Measurements from ENCODE around the gene PAWR.

DNA sequence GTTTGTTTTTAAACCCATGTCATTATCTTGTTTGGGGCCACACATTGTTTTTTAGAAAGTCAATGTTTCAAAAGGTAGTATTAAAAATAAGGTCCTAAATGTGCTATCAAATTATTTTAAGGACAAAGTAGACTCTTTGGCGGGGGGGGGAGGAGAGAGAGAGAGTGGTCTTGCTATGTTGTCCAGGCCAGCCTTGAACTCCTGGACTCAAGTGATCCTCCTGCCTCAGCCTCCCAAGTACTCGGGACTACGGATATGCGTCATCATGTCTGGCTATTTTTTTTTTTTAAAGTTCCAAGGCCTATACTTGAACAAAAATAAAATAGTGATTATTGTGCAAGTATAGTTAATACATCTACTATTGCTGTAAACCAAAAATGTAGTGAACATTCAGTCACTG lies 26.2 kb downstream of the PAWR start:
- TF ChIP-seq, protein P1, sequence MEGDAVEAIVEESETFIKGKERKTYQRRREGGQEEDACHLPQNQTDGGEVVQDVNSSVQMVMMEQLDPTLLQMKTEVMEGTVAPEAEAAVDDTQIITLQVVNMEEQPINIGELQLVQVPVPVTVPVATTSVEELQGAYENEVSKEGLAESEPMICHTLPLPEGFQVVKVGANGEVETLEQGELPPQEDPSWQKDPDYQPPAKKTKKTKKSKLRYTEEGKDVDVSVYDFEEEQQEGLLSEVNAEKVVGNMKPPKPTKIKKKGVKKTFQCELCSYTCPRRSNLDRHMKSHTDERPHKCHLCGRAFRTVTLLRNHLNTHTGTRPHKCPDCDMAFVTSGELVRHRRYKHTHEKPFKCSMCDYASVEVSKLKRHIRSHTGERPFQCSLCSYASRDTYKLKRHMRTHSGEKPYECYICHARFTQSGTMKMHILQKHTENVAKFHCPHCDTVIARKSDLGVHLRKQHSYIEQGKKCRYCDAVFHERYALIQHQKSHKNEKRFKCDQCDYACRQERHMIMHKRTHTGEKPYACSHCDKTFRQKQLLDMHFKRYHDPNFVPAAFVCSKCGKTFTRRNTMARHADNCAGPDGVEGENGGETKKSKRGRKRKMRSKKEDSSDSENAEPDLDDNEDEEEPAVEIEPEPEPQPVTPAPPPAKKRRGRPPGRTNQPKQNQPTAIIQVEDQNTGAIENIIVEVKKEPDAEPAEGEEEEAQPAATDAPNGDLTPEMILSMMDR (IDR thresholded peaks at IDR 0.05): no peak
- TF ChIP-seq ZFX (IDR thresholded peaks at IDR 0.05; ENCODE audit: borderline replicate concordance): no peak

Data from 22Rv1 (cell line).